GM18519 (cell line): Measurements from ENCODE around the gene NAB1.
"Not testable (repeated sequence)": the region's sequence is repeated elsewhere in the genome, so short reads cannot be mapped to it uniquely, and the experiment has no call there.

Source experiments
- ATAC-seq: cut with Tn5 transposase; IDR thresholded peaks from one replicate; pipeline ENCODE4 v1.9.1; 2021; ENCODE audit warnings: mild to moderate bottlenecking, moderate library complexity; ENCODE audit not compliant: unreplicated experiment, low FRiP score

The NAB1 gene

DNA sequence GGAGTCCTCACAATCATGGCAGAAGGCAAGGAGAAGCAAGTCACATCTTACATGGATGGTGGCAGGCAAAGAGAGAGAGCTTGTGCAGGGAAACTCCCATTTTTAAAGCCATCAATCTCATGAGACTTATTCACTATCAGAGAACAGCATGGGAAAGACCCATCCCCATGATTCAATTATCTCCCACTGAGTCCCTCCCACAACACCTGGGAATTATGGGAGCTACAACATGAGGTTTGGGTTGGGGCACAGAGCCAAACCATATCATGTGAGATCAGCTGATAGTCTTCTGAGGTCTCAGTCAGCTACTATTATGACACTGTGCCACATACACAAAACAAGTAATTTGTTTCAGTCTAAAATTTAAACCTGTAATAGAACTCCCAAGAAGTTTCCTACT, 59.8 kb downstream of the NAB1 start:
- ATAC-seq, result not testable (repeated sequence)

DNA sequence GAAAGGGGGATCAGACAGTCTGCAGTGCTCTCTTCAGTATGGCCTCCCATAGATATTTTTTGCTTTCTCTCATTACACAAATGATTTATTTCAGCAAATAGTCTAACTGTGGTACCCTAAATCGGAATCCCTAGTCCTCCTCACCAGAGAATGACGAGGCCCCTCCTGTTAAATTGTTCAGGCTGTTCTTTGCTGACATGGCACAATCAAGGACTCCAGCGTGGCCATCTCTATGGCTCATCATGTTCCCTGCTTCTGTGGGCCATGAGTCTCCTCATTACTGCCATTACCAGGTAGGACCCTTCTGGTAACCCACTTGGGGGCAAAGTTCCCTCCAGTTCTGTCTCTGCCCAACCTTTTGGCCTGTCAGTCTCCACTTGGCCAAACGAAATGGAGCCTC, 62.2 kb downstream of the NAB1 start:
- no peak for ATAC-seq

DNA sequence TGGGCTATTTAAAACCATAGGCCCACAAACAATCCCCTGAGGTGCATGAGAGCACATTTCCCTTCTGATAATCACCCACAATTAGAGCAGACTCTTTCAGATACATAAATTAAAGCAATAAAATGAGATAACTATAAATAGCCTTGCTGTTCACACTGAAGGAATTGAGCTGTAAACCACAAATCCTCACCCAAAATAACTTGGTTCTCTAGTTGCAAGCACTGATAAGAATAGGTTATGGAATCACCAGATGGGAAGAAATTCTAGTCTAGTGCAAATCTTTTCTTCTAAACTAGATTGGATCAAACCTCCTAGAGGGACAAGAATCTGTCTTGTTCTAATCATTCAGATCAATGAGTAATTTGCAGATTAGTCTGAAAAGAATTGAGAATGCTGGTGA, 64.6 kb downstream of the NAB1 start:
- no peak for ATAC-seq

DNA sequence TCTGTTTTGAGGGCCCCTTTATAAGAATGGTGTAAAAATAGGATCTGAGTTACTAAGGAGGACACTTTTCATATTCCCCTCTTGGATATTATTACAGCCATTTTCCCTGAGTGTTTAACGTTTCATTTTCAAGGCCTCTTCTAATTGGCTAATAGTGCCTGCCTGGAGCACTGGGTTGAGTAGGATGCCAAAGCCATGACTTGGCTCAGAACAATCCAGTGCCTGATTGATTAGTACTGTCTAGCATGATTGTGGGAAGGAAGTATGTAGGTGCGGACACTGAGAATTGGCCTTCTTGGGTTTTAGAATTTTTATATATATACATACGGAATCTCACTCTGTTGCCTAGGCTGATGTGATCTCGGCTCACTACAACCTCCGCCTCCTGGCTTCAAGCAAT, 66.1 kb downstream of the NAB1 start:
- ATAC-seq, result no peak

DNA sequence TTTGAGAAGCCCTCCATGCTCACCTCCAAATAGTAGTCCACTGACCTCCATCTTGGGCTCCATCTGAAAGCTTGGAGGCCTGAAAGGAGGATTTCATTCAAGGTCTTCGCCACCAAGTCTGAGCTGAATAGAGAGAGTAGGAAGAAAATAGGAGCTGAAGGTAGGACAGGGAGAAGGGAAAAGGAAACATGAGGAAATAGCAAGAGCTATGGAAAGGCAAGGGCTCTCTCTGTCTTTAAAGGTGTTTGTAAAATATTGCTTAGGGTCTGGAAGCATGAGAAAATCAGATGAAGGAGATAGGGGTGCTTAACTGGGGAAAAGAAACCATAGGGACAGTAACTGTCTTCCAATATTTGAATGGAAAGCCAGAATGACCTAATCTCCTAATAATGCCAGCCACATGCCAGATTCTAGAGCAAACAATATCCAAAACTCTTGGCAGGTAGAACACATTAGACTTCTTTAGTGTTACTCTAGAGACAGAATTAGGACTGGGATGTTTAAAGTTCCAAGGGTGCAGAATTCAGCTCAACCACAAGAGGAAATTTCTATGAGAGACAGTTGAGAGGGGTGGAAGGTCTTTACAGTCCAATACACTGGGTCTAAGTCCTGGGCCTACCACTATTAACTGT, 67.4 kb downstream of the NAB1 start:
- ATAC-seq, result no peak

DNA sequence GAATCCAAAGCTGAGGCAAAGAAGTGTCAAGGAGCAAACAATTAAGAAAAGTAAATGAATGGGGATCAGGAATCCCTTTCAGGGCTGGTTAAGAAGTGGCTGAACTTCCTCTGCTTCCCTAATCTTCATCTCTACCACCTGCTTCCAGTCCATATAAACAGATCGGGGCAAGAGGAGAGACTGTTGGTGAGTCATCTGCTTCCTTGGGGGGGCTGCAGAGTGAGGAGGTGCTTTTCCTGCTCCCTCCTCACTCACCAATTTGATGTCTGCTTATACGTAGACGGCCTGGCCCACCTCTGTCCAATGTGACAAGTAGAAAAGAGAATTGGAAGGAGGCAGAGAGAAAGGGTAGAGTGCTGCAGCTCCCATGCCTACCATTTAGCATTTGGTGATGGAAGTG, 68.4 kb downstream of the NAB1 start:
- ATAC-seq, result no peak

DNA sequence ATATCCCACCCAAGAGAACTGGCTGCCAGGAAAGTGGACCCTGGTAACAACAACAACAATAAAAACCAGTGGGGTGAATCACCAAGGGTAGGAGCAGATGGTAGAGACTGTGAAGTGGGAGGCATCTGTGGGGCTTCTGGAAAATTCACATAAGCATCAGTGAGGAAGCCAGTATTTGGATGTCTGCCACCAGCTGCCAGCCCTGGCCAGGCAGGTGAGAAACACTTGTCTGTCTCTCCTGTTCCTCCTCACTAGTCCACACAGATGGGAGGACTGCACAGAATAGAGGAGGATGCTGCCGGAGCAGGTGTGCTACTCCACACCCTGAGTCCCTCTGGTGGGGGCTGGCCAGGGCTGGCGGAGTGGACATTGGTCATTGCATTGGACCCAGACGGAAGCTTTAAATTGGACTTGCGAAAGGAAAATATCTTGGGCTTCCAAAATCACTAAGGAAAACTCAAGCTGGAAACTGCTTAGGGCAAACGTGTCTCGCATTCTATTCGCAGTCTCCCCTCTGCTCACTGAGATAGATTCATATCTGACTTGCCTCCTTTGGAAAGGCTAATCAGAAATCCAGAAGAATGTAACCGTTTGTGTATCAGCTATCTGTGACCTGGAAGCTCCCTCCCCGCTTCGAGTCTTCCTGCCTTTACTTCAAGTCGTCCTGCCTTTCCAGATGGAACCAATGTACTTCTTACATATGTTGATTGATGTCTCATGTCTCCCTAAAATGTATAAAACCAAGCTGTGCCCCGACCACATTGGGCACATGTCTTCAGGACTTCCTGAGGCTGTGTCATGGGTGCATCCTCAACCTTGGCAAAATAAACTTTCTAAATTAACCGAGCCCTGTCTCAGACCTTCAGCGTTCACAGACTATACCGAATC, 69.1 kb downstream of the NAB1 start:
- no peak for ATAC-seq

DNA sequence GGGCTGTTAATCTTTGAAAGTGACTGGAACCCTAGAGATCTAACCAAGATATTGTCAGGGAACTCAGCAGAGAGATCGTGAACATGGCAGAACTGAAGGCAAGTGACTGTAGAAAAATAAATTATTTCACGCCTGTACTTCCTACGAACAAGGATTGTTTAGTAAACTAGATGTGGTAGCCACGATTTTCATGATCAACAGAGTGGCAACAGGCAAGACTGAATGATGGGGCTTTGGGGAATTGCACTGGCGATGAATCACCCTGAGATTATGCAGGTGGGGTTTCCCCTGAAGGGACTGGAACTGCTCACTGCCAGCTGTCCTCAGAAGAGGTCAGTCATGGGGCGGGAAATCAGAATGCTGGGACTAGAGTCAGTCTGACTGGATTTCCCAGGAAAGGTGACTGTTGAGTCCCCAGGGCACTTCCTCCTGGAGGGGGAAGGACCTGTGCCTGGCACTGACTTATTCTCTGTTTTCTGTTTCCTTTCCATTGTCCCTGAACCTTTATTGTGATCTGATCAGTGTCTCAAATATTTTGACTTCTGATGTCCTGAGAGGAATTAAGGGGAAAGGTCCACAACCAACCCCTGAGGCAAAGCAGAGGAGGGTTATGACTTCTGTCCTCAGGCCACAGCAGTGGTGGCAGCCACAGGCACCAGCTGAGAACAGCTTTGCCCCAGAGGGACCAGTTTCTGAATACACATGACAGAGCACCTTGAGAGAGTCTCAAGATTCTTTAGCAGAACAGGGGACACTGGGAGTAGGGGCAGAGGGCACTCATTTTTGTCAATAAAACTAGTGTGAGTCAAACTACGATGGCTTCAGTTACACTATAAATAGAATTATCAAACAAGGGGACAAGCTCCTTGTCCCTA, 70.0 kb downstream of the NAB1 start:
- peak; percentile 33 for ATAC-seq

DNA sequence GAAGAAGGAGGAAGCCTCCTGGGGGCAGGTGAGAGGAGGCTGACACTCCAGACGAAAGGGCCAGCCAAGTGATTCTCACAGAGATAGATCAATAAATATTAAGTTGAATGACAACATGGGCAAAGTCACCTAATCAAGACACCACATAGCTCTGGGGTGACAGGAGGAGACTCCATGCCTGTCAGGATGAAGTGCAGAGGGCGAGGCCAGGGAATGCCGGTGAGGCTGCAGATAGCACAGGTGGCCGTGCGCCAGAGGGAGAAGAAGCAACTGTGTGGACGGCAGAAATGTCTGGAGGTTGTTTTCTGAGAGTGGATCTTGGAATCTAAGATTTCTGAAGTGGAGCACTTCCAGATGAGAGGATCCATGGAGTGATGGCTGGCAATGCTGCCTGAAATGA, 71.4 kb downstream of the NAB1 start:
- no peak for ATAC-seq

DNA sequence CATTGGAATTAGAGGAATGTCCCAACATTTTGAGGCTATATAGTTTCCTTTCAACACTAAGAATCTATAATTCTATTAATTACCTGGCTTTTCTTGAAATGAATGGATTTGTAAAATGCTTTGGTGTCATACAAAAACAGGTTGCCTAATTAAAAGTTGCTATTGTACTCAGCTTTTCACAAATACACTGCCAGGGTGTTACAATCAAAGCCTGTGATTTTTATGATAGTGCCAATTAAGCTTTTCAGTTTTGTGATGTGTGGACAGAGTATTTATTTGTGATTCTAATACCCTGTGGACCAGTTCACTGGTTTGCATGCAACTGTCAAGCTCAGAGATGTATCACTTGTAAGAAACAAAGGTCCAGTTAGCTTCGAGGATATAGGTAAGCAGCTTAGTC, 71.8 kb downstream of the NAB1 start:
- ATAC-seq, result no peak

DNA sequence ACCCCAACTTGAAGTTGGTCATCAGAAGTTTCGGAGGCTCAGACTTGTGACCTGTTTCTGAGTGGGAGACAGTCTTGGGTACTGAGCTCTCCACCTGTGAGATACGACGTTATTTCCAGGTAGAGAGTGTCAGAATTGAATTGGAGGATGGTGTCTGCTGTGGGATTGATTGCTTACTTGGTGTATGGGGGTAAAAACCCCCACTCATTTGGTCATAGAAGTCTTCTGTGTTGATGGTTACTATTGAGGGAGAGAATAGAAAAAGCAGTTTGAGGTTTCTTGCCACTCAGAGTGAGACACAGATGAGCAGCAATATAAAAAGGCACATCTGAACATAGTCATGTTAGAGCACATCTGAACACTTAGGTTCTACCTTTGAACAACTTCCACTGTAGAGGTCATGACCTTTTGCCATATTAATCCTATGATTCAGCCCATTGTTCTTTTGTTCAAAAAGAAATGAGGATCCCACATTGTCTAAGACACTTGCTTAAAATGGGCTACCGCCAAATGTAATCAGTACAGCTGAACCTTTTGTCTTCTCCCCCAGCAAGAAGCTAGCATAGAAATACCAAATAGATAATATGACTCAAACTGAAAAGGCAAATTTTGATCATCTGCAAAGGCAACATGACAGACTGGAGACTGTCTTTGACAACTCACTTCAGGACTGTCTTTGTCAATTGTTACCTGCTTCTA, 73.3 kb downstream of the NAB1 start:
- peak; percentile 64 for ATAC-seq

DNA sequence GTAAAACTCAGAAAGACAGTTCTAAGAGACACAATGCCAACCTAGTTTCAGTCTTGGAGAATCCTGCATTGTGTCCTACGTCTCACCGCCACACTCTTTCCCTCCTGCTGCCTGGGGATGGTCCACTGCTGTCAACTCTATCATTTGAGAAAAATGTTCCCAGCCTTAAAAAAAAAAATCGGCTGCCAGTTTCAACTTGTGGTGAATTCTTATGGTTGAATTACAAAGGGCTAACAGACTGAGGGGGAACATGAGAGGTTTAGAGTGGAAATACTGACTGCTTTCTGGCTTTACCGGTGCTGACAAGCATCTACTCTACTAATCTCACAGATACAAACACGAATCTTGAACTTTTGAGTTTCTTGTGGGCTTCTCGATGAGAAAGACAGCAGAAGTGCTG, 74.0 kb downstream of the NAB1 start:
- no peak for ATAC-seq

DNA sequence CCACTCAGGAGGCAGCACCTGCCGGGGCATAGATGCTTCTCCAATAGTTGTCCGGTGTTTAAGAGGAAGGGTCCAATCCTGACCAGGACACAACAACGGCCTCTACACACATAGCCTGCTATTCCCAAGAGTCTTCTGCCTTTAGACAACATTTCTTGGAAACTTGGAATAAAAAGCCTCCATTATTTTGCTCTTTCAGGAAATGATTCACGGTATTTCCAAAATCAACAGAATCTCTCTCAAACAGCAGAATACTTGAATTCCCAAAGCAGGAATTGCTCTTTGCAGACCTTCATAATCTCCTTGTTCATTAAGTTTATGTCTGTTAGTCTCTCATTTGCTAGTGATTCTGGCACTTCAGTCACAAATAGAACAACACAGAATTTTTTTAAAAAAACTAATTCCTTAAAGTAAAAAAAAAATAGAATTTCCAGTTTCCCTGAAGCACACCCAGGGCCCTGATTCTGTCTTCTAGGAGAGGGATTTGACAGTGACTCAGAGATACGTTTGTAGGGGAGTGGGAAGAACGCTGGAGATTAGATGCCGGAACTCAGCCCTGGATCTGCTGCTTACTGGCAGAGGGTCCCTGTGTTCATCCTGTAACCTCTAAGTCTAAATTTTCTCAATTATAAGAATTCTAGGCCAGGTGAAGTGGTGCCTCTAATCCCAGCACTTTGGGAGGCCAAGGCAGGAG, 74.7 kb downstream of the NAB1 start:
- ATAC-seq, result no peak

DNA sequence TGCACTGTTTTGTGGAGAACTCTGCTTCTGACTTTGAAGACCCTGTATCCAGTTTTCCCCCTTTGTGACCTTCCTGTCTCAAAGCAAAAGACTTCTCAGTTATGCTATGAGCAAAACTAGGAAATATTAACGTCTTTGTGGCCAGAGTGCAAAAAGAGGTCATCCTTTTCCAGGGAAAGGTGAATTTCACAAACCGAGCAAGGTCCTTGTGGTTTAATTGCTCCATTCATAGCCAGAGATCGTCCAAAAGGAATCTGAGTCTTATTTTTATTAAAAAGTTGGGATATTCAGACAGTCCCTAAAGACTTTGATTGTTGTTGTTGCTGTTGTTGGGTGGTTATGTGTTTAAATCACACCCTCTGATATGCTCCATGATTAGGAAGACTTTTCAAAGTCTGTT, 77.4 kb downstream of the NAB1 start:
- ATAC-seq, result no peak

DNA sequence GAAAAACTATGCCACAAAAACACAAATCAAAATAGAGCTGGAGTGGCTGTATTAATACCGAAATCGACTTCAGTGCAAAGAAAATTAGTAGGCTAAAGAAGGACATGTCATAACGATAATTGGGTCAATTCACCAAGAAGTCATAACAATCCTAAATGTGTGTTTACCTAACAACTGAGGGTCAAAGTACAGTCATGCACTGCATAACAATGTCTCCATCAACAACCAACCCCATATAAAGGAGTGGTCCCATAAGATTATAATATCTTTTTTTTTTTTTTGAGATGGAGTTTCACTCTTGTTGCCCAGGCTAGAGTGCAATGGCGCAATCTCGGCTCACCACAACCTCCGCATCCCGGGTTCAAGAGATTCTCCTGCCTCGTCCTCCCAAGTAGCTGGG, 87.5 kb downstream of the NAB1 start:
- no peak for ATAC-seq

DNA sequence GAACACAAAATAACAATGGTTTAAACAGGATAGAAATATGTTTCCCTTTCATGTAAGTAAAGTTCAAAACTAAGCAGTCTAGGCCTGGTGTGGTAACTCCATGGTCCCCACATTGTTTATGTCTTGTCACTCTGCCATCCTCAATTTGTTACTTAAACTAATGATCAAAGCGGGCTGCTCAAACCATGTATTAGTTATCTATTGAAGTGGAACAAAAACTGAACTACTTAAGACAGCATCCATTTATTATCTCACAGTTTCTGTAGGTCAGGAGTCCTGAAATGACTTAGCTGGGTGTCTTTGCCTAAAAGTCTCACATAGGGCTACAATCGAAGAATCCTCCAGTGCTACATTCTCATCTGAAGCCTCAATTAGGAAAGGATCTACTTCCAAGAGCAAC, 91.6 kb downstream of the NAB1 start:
- ATAC-seq, result no peak
